Measurements from ENCODE around the gene ATOSB. TPM values are rescaled to one million over a fixed set of nuclear protein-coding genes. Genes with fewer than 3 reads are reported as not detected.
A peak's percentile ranks its signal among the peaks of the same experiment; 100 is the strongest.

Gene ATOSB
- total and polyA plus RNA-seq, 2 of the 8 experiments (the other 6 are each of a cell fraction or from before 2014, with no cell fraction given), result 6.9 to 10.4 TPM

DNA sequence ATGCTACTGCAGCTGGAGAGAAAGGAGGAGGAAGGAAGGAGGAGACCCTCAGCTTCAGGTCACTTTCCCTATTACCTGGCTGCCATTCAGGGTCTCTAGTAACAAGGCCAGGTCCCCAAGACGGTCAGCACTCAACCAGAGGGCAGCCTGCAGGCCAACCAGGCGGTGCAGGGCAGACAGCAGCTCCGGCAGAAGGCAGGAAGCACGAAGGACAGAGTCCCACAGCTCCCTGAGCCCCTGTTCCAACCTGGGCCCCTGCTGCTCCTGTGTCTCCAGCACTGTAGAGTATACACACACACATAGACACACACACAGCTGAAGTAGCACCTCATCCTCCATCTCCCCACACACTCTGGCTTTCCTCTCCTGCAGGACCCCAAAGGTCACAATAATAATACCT, 37.6 kb downstream of the ATOSB start:
- Histone ChIP-seq H2AFZ (ENCODE audit: low read length) (no peak overlapping the region), H3K18ac (ENCODE audit: extremely low read depth, low read length) (no peak overlapping the region), H2AK5ac (ENCODE audit: low read depth, low read length) (no peak overlapping the region), H2BK15ac (ENCODE audit: low read length) (no peak overlapping the region), H4K5ac (ENCODE audit: insufficient read length, low read depth, low read length) (no peak overlapping the region), H3K27ac (ENCODE audit: low read depth, low read length) (no peak overlapping the region), H3K4me3 (ENCODE audit: extremely low read depth in 1 of 4, insufficient read depth in 2 of 4, low read depth in 3 of 4, low read length in 4 of 4) (peak overlapping the region in 3 of 4 experiments; percentile 72 to 92 (median 83); a peak in 6 of 8 replicates), H3K36me3 (ENCODE audit: control insufficient read depth in 2 of 4, insufficient read depth in 4 of 4, low read length in 3 of 4) (peaks cover 19 to 42% (median 36%) of the 10 kb centered on the region in 4 experiments), H2BK20ac (ENCODE audit: low read length) (no peak overlapping the region), H3K4ac (replicated peaks; ENCODE audit: insufficient read length, low read depth, low read length) (no peak overlapping the region), H4K20me1 (replicated peaks in 1 of 2; ENCODE audit: control insufficient read depth in 1 of 2, insufficient read depth in 2 of 2, low read length in 2 of 2) (no peaks in the 10 kb centered on the region), H3K23ac (ENCODE audit: insufficient read length) (no peak overlapping the region), H3K79me2 (ENCODE audit: control insufficient read depth in 1 of 2, insufficient read depth in 2 of 2, low read length in 2 of 2) (peaks cover 8 to 25% of the 10 kb centered on the region in 2 experiments), H3K14ac (ENCODE audit: insufficient read length) (no peak overlapping the region), H3K9me3 (ENCODE audit: insufficient read depth in 2 of 2, low read depth in 1 of 2, low read length in 1 of 2) (no peaks in the 10 kb centered on the region), H3K4me2 (ENCODE audit: insufficient read depth in 1 of 2, low read depth in 2 of 2, low read length in 2 of 2) (peak overlapping the region; percentile 83 to 99), H4K91ac (replicated peaks; ENCODE audit: insufficient read length, low read length) (no peak overlapping the region), H3K79me1 (ENCODE audit: low read depth, low read length) (peaks cover 8% of the 10 kb centered on the region), H2BK5ac (ENCODE audit: low read depth, low read length) (no peak overlapping the region), H3K23me2 (ENCODE audit: low read depth, low read length) (peaks cover 13% of the 10 kb centered on the region), H3K56ac (replicated peaks; ENCODE audit: insufficient read length, low read depth, low read length) (no peak overlapping the region), H2BK120ac (replicated peaks; ENCODE audit: low read depth, low read length) (no peak overlapping the region), H3K9ac (replicated peaks in 1 of 4; ENCODE audit: extremely low read depth in 1 of 4, low read depth in 3 of 4, low read length in 3 of 4) (peak overlapping the region in 2 of 4 experiments; percentile 34 to 92; a peak in 2 of 7 replicates), H3K27me3 (replicated peaks in 1 of 4; ENCODE audit: control insufficient read depth in 3 of 4, extremely low read depth in 1 of 4, insufficient read depth in 3 of 4, low read length in 3 of 4) (no peaks in the 10 kb centered on the region), H2BK12ac (ENCODE audit: low read depth, low read length) (no peak overlapping the region), H3K4me1 (replicated peaks in 1 of 4; ENCODE audit: control insufficient read depth in 3 of 4, insufficient read depth in 4 of 4, low read length in 3 of 4) (peaks cover 0 to 13% (median 5%) of the 10 kb centered on the region in 4 experiments; a peak in 4 of 7 replicates), H4K8ac (ENCODE audit: extremely low read depth, insufficient read depth, low read length) (no peak overlapping the region)
- FAIRE-seq (no peak), DNase-seq (ENCODE audit: low read depth in 1 of 2, low spot score in 2 of 2) (no peak)
- ChIA-PET POLR2A (ENCODE audit: partially characterized antibody) (interaction anchor here (1.1 to 17.6 kb wide), 3 partner anchors 9 to 36 kb away, joined by 4 to 440 read pairs (median 85); partner anchors contain the start of genes PIGO, STOML2 and VCP), CTCF (ENCODE audit: partially characterized antibody) (interaction anchor here (0.6 to 6.7 kb wide), 7 partner anchors 13 to 328 kb away, joined by 3 to 46 read pairs (median 4); partner anchors contain the start of genes DNAJB5 and PIGO)
- WGBS, 2 experiments (ENCODE audit: extremely low coverage in 1 of 2, insufficient coverage in 1 of 2, insufficient read length in 1 of 2, insufficient replicate concordance in 2 of 2, low coverage in 1 of 2, low lambda C conversion rate in 2 of 2, missing lambda C conversion rate in 1 of 2), result 82% methylated on average over 4 of the region's 4 CpGs; no CpG with 5 or more reads in 1 of the 2 experiments
- TF ChIP-seq KDM4A (IDR thresholded peaks at IDR 0.05; ENCODE audit: low read depth, low read length, severe bottlenecking), result no peak

Measured in H1 (cell line).